Stimulated activated CD4-positive, alpha-beta T cell treated with anti-CD3 and anti-CD28 coated beads, Interleukin-15, amount 100 ng/mL, for 1 hour (primary cell): ENCODE results near the gene C2CD4B.

ENCODE experiments used
- DNase-seq, 2 donors: peaks; one replicate each; pipeline ENCODE4 v3.0.0-alpha.2; 2020; ENCODE audit warnings: low read depth in 1 of 2, low spot score in 1 of 2

The C2CD4B gene

DNA sequence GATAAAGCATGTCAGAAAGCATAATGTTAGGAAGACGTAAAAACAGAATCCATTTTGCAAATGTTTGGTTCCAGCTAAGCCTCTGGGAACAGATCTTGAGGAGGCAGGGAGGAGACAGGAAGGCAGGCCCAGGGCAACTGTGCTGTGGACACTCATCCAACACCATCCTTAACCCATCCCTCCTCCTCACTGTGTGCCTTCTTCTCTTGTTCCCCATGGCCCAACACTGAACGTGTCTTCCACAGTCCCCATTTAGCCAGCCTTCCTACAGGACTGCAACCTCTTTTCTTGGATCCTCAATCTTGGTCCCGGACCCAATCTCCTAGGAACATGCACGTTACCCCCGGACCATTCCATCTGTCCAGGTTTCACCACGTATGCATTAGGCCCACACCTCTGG, 15.4 kb downstream of the C2CD4B start:
- no peak for DNase-seq

DNA sequence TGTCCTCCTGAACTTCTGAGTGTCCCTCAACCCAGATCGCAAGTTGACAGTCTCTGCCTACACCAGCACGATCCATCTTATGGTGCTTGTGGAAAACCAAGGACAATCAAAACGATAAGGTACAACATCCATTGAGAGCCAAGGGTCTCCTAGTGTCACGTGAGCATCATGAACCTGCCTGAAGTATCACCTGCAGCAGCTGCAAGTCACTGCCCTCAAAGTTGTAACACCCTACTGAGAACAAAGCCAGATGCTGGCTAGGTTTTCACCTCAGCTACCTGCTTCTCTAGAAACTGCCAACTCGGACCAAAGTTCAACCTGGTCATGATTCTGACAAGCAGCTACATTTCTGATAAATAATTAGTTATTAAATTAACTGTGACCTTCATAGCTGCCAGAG, 17.5 kb downstream of the C2CD4B start:
- no peak for DNase-seq

DNA sequence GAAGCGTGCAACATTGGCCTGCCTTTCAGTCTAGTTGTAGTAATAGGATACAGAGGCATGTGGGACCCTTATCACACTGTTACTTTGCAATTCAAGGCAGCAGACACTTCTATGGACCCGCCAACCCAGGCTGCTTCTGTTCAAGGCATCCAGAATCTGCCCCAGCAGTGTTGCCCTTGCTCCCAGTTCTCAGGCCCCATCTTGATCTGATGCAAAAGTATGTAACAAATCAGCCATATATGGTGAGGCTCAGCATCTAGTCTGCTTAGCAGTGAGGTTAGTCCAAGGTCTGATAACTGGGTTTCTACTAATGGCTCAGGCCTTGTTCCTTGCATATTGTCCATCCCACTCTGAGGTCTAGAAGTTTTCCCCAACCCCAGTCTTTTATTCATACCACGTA, 17.9 kb downstream of the C2CD4B start:
- DNase-seq = no peak

DNA sequence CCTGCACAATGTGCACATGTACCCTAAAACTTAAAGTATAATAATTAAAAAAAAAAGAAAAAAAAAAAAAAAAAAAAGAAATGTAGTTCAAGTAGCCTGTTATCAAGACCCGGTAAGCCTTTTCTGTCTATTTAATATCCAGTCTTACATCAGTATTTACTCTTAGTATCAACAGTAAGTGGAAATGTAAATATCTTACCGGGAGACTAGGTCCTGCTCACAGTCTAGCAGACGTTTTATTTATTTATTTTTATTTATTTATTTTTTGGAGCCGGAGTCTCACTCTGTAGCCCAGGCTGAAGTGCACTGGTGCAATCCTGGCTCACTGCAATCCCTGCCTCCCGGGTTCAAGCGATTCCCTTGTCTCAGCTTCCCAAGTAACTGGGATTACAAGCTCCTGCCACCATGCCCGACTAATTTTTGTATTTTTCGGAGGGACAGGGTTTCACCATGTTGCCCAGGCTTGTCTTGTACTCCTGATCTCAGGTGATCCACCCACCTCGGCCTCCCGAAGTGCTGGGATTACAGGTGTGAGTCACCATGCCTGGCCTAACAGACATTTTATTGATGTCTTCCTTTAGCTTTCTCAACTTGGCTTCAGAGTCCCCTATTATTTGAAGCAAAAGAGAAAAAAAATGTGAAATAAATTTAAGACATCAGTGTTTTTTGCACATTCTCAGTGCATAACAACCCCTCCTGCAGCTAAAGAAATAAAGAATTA, 19.9 kb downstream of the C2CD4B start:
- DNase-seq = no peak

DNA sequence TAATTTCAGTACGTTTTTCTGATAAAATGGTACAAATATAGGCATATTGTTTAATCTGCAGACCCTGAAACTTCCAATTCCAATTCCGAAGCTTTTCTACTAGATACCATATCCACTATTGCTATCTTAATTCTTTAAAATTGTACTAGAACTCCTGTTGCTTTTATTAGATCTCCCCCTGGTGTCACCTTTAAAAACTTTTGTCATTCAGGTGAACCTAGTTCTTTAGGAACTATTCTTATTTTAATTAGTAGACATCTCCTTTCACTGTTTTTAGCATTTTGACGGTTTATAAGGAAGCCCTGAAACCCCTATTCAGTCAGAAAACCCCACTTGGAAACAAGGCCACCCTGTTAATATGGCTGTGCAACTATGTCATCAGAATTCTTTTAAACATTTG, 22.3 kb downstream of the C2CD4B start:
- no peak for DNase-seq

DNA sequence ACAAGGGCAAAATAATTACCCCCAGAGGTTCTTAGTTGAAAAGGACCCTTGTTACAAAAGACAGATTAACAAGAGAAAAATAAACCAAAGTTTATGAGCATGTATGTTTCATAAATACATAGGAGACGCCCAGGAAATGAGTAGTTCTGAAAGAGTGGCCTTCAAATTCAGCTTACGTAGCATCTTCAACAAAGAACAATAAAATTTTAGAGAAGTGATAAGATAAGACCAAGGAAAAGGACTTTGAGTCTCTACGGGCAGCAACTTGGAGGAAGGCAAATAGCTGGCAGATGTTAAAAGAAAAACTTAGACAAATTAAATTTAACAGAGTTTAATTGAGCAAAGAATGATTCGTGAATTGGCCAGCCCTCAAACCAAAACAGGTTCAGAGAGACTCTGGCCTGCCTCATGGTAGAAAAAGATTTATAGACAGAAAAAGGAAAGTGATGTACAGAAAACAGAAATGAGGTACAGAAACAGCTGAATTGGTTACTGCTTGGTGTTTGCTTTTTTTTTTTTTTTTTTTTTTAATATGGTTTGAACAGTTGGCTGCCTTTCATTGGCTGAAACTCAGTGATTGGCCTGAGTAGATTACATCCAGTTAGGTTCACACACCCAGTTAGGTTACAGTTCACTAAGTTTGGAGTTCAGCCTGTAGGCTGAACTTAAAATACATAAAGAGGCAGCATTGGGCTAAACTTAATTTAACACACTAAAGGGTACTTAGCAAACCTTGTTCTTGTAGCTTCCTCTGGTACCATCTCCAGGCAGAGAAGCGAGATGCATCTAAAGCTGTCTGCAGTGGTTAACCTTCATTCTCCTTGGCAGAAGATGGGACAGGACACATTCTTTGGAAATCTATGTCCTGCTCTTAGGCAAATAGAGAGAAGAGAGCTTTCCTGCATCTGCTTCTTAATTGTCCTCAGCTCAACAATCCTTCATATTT, 23.2 kb downstream of the C2CD4B start:
- no peak for DNase-seq

DNA sequence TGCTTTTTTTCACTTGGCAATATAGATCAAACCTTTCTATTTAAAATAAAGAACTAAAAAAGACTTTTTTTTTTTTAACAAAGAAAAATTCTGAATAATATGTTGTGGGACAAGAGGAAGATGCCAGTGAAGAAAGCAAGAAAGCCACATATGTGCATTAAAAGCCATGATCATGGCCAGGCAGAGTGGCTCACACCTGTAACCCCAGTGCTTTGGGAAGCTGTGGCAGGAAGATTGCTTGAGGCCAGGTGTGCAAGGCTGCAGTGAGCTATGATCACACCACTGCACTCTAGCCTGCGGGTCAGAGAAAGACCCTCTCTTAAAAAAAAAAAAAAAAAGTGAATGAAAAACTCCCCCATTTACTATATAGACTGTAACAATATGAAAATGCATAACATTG, 23.9 kb downstream of the C2CD4B start:
- no peak for DNase-seq

DNA sequence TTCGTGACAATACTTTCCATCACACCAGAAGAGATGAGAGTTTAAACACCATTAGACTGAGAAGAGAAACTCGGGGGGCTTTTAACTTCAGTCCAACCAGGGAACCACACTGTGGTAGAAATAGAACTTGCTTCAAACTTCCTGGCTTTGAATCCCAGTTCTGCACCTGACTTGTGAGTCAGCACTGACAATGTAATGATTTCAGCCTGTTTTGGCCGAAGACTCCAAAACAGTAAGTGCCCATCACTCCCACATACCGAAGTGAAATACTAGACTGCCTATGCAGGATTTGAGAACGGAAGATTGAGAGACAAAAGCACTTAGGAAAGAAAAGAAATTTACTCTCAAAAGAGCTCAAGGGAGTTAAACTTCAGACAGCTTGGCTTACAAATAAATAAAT, 27.0 kb downstream of the C2CD4B start:
- DNase-seq = no peak

DNA sequence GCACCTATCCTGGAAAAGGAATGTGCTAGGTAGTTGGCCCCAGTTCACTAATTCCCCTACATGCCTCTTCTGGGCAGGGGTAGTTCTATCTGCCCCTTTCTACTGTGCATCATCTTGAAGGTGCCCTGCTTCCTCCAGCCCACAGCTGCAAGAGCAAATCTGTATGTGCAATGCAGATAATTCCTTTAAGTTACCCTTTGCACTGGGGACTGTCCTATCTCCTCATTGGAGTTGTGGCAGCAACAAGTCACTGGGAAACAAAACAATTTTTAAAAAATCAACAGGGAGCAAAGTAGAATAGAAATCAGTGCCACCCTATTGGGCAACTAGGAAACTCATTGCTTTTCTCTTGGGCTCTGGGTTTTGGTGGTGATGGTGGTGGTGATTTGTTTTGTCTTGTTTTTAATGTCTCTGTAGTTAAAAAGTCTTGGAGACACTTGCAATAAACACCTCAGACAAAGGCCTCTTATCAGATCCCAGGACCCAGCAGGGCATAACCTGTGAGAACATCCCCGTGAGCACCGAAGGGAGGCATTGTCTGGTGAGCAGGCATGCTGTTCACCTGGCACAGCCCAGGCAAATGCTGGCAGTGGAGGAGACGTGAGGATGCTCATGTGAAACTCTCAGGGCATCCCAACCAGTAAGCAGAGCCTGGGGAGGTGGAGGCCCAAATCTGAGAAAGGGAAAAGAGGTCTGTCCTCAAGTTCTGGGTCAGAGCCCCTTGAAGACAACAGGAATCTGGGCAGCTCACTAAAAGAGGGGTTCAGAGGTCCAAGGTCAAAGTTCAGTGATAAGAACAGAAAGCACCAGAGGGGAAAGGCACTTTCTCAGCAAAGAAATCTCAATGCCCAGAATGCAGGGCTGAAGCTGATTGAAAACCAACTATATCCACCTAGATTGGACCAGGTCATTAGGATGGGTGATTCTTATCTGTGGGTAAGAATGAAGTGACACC, 27.9 kb downstream of the C2CD4B start:
- DNase-seq = no peak

DNA sequence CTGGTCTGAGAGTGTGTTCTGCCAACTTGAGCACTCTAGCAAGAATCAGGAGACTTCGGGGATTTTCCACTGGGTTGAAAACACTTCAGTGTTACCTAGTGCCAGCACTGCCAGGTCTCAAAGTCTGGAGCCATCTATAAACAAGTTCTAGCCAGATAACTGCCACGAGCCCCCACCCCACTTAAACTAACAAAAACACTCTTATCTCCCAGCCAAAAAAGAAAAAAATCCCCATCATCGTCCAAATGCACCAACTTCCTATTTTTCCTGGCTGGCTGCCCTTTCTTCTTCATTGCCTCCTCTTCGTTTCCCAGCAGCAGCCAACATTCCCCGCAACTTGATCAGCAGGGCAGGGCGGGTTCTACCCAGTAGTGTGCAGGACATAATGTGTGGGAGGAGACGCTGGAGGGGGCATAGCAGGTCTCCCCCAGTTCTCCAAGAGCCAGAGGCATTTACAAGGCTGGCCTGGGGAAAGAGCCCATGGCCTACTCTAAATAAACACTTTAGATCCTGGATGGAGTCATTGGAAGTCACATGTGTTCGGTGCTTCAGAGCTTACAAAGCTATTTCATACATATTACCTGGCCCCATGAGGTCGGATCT, 29.5 kb downstream of the C2CD4B start:
- DNase-seq = no peak

DNA sequence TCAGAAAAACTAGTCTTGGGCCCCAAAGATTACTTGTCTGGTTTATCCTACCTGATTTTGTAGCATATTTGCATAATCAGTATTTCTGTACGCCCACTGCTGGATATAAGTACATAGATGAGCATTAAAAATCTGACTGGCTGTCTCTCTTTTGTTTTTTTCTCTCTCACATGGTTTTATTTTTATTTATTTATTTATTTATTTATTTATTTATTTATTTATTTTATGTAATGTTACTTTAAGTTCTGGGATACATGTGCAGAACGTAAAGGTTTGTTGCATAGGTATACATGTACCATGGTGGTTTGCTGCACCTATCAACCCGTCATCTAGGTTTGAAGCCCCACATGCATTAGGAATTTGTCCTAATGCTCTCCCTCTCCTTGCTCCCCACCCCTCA, 31.9 kb downstream of the C2CD4B start:
- no peak for DNase-seq

DNA sequence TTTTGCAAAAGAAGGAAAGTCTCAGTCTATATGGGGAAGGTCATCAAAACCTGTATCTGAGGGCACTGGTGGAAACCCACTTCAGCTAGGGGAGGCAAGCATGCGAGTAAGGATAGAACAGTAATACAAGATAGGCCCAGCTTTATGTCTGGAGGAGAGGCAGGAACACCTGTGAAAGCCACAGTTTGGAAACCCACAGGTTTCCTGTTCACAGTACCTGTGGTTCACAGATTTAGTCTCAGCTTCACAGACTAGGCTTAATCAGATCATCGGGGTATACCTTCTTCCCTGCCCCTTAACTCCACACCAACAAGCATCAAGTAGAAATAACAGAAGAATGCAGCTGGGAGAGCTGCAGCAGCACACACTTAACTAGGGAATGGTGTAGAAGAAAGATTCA, 36.2 kb downstream of the C2CD4B start:
- DNase-seq = no peak

DNA sequence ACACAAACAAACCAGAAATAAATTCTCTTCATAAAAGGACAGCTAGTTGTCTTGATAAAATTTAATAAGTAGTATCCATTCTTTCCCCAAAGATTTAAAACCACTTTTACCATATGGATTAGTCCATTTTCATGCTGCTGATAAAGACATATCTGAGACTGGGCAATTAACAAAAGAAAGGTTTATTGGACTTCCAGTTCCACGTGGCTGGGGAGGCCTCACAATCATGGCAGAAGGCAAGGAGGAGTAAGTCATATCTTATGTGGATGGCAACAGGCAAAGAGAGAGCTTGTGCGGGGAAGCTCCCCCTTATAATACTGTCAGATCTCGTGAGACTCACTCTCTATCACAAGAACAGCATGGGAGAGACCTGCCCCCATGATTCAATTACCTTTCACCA, 38.7 kb downstream of the C2CD4B start:
- DNase-seq = no peak

DNA sequence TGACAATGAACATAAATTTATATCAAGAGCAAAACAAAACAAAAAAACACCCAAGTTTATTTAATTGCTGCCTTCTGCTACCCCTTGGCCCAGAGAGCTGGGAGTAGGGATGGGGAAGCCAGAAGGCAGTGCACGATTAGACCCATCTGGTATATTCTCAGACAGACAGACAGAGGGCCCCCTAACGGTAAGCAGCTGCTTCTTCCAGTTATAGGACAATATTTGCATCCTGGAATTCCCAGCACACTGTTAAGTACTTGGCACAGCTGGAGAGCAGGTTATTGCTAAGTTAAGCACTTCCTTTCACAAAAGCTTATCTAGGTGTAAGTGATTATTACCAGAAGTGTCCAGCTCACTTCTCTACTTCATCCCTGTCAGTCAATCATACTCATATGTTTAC, 39.3 kb downstream of the C2CD4B start:
- no peak for DNase-seq

DNA sequence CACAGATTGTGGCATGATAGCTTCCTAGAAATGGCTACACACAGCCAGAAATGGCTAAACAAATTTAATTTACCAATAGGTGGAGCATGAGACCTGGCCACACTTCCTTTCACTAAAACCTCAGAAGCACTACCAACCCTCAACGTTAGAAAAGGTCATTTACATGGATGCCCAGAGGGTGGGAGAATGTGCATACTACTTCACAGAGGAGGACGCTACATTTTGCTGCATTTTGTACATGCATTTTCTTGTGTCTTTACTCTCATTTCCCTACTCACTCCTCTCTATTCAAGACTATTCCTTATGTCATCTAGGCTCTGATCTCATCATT, 40.1 kb downstream of the C2CD4B start:
- no peak for DNase-seq

DNA sequence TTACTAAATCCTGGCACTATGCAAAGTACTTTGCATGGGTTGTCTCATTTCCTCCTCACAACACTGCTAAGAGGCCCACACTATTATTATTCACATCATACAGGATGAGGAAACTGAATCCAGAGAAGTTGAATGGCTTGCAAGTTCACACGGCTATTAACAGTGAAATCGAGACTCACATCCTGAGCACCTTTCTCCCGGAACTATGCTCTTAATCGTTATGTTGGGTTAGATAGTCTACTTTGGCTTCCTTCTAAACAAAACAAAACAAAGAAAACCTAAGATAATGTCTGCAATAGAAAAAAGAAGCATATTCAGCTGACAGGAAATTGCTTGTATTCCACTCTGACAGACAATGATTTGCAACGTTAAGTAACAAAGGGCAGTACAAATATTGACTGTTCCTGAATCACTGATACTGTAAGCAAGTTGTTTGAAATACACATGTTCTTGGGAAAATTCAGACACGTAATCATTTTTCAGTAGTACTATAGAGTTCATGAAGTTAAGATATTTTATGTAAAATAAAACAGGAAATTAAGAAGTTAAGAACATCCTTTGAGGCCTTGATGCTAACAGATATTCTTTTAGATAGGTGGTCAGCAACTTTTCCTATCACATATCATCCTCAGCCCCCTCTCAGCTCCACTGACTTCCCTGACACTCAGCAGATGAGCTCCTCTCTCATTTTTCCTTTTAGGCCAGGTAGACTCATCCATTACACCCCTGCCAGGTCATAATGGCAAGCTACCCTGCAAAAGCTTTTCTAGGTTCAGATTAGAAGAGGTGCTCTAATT, 40.7 kb downstream of the C2CD4B start:
- no peak for DNase-seq

DNA sequence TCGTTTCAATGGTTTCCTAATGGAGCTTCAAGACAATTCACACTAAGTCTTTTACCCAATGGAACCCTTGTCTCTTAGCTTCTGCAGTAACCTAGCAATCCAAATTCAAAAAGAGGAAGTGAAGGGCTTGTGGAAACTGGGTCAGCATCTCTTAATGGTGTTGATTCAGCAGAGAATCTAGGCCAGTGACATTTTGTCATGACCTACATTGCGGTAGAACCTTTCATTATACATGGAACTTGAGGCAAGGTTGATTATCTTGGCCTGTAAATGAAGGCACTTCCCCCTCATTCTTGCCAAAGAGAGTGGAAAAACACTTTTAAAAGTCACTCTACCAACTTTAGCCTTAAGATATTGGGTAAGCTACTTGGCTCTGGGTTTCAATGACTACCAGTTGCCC, 42.8 kb downstream of the C2CD4B start:
- no peak for DNase-seq

DNA sequence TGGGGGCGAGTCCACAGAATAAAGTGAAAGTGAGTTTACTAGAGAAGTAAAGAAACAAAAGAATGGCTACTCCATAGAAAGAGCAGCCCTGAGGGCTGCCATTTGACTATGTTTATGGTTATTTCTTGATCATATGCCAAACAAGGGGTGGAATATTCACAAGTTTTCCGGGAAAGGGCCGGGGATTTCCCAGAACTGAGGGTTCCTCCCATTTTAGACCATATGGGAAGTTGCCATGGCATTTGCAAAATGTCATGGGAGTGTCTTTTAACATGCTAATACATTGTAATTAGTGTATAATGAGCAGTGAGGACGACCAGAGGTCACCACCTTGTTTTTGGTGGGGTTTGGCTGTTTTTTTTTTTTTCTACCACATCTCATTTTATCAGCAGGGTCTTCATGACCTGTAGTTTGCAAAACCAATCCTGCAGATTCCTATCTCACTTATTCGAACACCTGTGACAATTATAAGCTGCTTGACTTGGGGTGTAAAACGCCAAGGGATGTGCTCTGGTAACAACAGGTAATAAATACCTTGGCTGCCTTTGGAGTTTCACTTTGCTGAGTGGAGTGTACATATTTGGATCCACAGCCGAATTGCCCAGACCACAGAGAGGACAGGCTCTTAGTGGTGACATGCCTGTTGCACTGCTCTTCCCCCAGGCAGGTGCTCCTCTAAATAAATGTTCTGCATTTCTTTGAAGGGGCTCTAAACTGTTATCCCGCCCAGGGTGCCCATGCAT, 43.6 kb downstream of the C2CD4B start:
- DNase-seq = no peak

DNA sequence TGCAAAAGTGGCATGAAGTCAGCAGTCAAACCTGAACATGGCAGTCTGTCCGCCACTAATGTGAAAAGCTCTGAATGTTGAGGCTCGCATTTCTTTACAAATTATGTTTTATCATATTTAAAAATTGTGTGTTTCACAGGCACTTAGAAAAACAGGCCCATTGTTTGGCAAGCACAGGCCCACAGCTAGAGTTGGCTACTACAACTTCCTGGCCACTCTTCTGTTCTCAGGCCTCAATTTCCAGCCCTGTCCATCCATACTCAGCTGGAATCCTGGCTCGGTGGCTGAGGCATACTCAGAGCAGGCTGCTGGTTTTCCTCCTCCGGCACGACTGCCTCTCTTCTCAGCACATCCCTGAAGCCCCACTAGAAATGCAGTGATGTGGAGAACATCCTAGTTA, 44.3 kb downstream of the C2CD4B start:
- DNase-seq = no peak

DNA sequence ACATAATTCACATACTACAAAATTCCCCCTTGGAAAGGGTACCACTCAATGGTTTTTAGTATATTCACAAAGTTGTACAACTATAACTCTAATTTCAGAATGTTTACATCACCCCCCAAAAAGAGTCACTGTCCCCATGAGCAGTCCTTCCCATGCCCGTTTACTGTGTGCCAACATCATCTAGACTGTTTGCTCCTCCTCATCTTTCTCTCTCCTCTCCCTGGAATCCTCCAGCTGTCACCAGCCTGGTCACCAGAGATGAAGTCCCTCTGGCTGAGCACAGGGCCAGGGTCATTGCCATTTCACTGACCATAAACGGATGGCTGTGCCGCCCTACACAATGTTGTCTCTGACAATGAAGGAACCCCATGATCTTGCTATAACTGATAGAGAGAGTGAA, 45.2 kb downstream of the C2CD4B start:
- DNase-seq = no peak
